A549 (cell line): Measurements from ENCODE around the gene UTRN. TPM values are rescaled to one million over a fixed set of nuclear protein-coding genes. Genes with fewer than 3 reads are reported as not detected.

Experiments used
- ATAC-seq, 2 experiments: fragments of 200-7000 bp in 1 of 2; fragments of >200 bp in 1 of 2; cut with Nextera tagmentation in 1 of 2; cut with Tn5 transposase in 1 of 2; 3 replicates each; pipeline versions ENCODE4 v1.8.0 to v1.9.1; 2018 to 2020; ENCODE audit warnings: mild to moderate bottlenecking in 1 of 2, moderate library complexity in 1 of 2
- CTCF ChIA-PET: fragments of 300-600 bp; sonication (Branson Sonifier 250); formaldehyde crosslinking; extraction: SDS; loops from one replicate; lab custom pipeline; 2021; ENCODE audit warnings: antibody characterized with exemption, inconsistent platforms; lab: Yijun Ruan, JAX
- POLR2A ChIA-PET: fragments of 350-600 bp; formaldehyde crosslinking; extraction: SDS; loops from one replicate; lab custom pipeline; 2021; ENCODE audit warnings: antibody characterized with exemption, inconsistent platforms; lab: Yijun Ruan, JAX
- DNase-seq, 2 experiments: peaks; one replicate each; pipeline versions ENCODE4 v3.0.0 to v3.0.0-alpha.2; 2011 to 2016; ENCODE audit warnings: low read depth in 1 of 2, low spot score in 1 of 2
- FAIRE-seq: peaks from 2 replicates; lab custom pipeline; 2011; peaks lifted over from hg19 to GRCh38; lab: Jason Lieb, UNC
- H3K27ac ChIP-seq, 2 experiments: fragments of >200 bp; sonication (Bioruptor Twin); formaldehyde crosslinking; 3 replicates each; pipeline ENCODE4 v1.5.1; 2016 to 2017
- H3K4me1 ChIP-seq: fragments of >200 bp; sonication (Bioruptor Twin); formaldehyde crosslinking; 3 replicates; pipeline ENCODE4 v1.6.1; 2016
- H3K4me2 ChIP-seq: fragments of >200 bp; sonication (Bioruptor Twin); formaldehyde crosslinking; 3 replicates; pipeline ENCODE4 v1.6.1; 2016
- H3K4me3 ChIP-seq: fragments of >200 bp; sonication (Bioruptor Twin); formaldehyde crosslinking; 3 replicates; pipeline ENCODE4 v1.5.1; 2016
- H3K9me3 ChIP-seq: fragments of >200 bp; sonication (Bioruptor Twin); formaldehyde crosslinking; 3 replicates; pipeline ENCODE4 v1.6.1; 2016
- CEBPB ChIP-seq, 2 experiments: fragments of >200 bp in 1 of 2; sonication (Bioruptor Twin) in 1 of 2; formaldehyde crosslinking in 1 of 2; IDR thresholded peaks; 2 replicates each; pipeline ENCODE4 v1.6.1; 2012 to 2016
- CHD2 ChIP-seq: fragments of 150-350 bp; IDR thresholded peaks from 2 replicates; pipeline ENCODE4 v1.6.1; 2014; ENCODE audit warnings: low read length; ENCODE audit not compliant: partially characterized antibody
- EHF ChIP-seq: fragments of 250-450 bp; sonication (Bioruptor Pico); IDR thresholded peaks from 2 replicates; pipeline ENCODE4 v1.5.0; 2020; ENCODE audit warnings: mild to moderate bottlenecking
- ESRRA ChIP-seq: fragments of 150-350 bp; IDR thresholded peaks from 2 replicates; pipeline ENCODE4 v1.6.1; 2014; ENCODE audit warnings: mild to moderate bottlenecking, low read length, borderline replicate concordance
- FOSB ChIP-seq: fragments of 250-450 bp; sonication (Bioruptor Pico); IDR thresholded peaks from 2 replicates; pipeline ENCODE4 v1.5.0; 2020; ENCODE audit warnings: mild to moderate bottlenecking, moderate library complexity
- FOXS1 ChIP-seq: fragments of 250-450 bp; sonication (Bioruptor Pico); IDR thresholded peaks from 2 replicates; pipeline ENCODE4 v1.5.0; 2020; ENCODE audit warnings: mild to moderate bottlenecking, moderate library complexity
- HDAC2 ChIP-seq: fragments of 200-600 bp; sonication (generic); IDR thresholded peaks from 2 replicates; pipeline ENCODE4 v1.6.1; 2016
- JUNB ChIP-seq: fragments of >200 bp; sonication (Bioruptor Twin); formaldehyde crosslinking; IDR thresholded peaks from 2 replicates; pipeline ENCODE4 v1.6.1; 2016
- MAZ ChIP-seq: fragments of 150-350 bp; IDR thresholded peaks from 2 replicates; pipeline ENCODE4 v1.6.1; 2014; ENCODE audit warnings: antibody characterized with exemption, low read depth, low read length, borderline replicate concordance
- NFE2L2 ChIP-seq: fragments of 150-350 bp; conservative IDR thresholded peaks from 2 replicates; pipeline ENCODE4 v1.6.1; 2014; ENCODE audit warnings: low read length
- NPAS2 ChIP-seq: fragments of 250-450 bp; sonication (Bioruptor Pico); IDR thresholded peaks from 2 replicates; pipeline ENCODE4 v1.8.0; 2022; ENCODE audit warnings: mild to moderate bottlenecking, moderate library complexity, borderline replicate concordance
- POLR2A ChIP-seq: IDR thresholded peaks from 2 replicates; pipeline ENCODE4 v1.6.1; 2012; ENCODE audit warnings: mild to moderate bottlenecking, low read length
- TFCP2L1 ChIP-seq: fragments of 250-450 bp; sonication (Bioruptor Pico); IDR thresholded peaks from 2 replicates; pipeline ENCODE4 v1.5.0; 2021; ENCODE audit warnings: mild to moderate bottlenecking
- WGBS: methylation state at CpG from one replicate; pipeline ENCODE4 v1.1.6; 2017; ENCODE audit errors: missing lambda C conversion rate; 5-methylcytosine and 5-hydroxymethylcytosine counted together
- polyA plus RNA-seq, 4 experiments: library from polyadenylated mRNA; depleted of rRNA in 3 of 4; stranded (reverse); fragments of >200 nt; fragmentation: RNase III in 1 of 4; extraction: RNeasy Plus Mini Kit Qiagen cat#74134 plus additional on column Dnase treatment in 1 of 4; gene quantifications; 2 replicates in 3 of 4; 3 replicates in 1 of 4; pipeline ENCODE4 v1.2.3, GENCODE V29; 2011 to 2017
- TF ChIP-seq, protein P1 (sequence below): fragments of 150-350 bp; IDR thresholded peaks from 2 replicates; pipeline ENCODE4 v1.6.1; 2014; ENCODE audit warnings: low read depth, mild to moderate bottlenecking, low read length

UTRN gene
- polyA plus RNA-seq, 2 of the 4 experiments (the other 2 are of a cell fraction): 10.6 to 20.8 TPM

DNA sequence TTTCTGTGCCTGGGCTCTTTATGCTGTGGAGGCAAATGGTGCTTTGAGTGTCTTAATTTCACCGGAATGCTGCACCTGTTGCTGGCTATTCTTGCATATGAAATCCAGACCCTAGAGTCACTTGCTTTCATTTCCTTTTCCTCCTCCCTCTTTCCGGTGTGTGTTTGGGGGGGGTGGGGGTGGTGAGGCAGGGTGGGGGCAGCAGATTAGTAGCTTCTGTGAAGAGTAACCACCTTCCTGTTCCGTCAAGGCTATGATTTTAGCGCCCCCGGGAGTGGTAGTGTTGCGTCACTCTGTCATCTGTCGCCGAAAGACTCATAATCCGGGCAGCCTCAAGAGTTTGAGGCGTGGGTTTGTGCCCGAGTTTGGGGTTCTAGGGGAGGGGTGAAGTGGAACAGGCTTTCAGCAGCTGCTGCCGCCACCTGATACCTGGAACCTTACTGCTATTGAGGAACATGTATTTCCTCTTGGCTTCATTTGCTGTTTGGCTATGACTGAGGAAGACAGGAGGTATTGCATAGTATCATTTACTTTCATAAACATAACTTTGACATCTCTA lies 49.1 kb downstream of the UTRN start:
- WGBS: 71% methylated on average over 9 of the region's 12 CpGs
- H3K4me2 ChIP-seq: no peak overlapping the region
- H3K27ac ChIP-seq: no peak overlapping the region
- peaks cover 17% of the 10 kb centered on the region for H3K4me1 ChIP-seq
- ATAC-seq (no peak), DNase-seq (no peak)
- no peaks in the 10 kb centered on the region for H3K9me3 ChIP-seq
- no peak for TF ChIP-seq EHF (CRISPR knock-in tag)
- no peak for TF ChIP-seq NFE2L2
- TF ChIP-seq CHD2: no peak
- no peak for TF ChIP-seq HDAC2
- no peak for TF ChIP-seq ESRRA
- no peak for TF ChIP-seq FOSB (CRISPR knock-in tag)
- no peak for TF ChIP-seq FOXS1 (CRISPR knock-in tag)
- TF ChIP-seq TFCP2L1 (CRISPR knock-in tag): no peak
- TF ChIP-seq, protein P1, sequence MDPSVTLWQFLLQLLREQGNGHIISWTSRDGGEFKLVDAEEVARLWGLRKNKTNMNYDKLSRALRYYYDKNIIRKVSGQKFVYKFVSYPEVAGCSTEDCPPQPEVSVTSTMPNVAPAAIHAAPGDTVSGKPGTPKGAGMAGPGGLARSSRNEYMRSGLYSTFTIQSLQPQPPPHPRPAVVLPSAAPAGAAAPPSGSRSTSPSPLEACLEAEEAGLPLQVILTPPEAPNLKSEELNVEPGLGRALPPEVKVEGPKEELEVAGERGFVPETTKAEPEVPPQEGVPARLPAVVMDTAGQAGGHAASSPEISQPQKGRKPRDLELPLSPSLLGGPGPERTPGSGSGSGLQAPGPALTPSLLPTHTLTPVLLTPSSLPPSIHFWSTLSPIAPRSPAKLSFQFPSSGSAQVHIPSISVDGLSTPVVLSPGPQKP: no peak
- TF ChIP-seq CEBPB (IDR thresholded peaks at IDR 0.05): no peak
- no peak for TF ChIP-seq POLR2A
- no peak for TF ChIP-seq JUNB
- no peak for TF ChIP-seq MAZ
- no peak for TF ChIP-seq NPAS2 (CRISPR knock-in tag)
- TF ChIP-seq, all 56 proteins: peak for 0
- no peak for FAIRE-seq
- H3K4me3 ChIP-seq: no peak overlapping the region
- POLR2A ChIA-PET: no interaction called here
- CTCF ChIA-PET: no interaction called here

Other genes starting within 250 kb of the UTRN start
- gene SF3B5, start 189.8 kb upstream of the UTRN start, polyA plus RNA-seq (2011; rRNA removed): 164 and 184 TPM in 2 replicates
- 159 to 174 TPM (median 163 TPM) in 3 replicates for gene SF3B5, start 189.8 kb upstream of the UTRN start, polyA plus RNA-seq (2017; fragmentation: RNase III; extraction: RNeasy Plus Mini Kit Qiagen cat#74134 plus additional on column Dnase treatment)
- gene STX11, start 134.8 kb upstream of the UTRN start, polyA plus RNA-seq (2011; rRNA removed): 0.65 and 0.78 TPM in 2 replicates
- gene STX11, start 134.8 kb upstream of the UTRN start, polyA plus RNA-seq (2017; fragmentation: RNase III; extraction: RNeasy Plus Mini Kit Qiagen cat#74134 plus additional on column Dnase treatment): 0.36 to 0.98 TPM (median 0.59 TPM) in 3 replicates